ENCODE results near the gene C4orf36. TPM values are rescaled to one million over a fixed set of nuclear protein-coding genes. Genes with fewer than 3 reads are reported as not detected.
A peak's percentile ranks its signal among the peaks of the same experiment; 100 is the strongest.

C4orf36 gene, protein sequence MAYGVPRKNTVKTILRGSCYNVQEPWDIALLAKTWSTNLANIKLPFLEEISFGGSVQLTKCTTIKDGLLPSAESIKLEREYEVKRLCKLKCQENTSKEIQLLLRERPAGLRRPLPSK
- total RNA-seq (under 1 TPM in 1 of 2 experiments, not detected in 1; 0.70 TPM), polyA plus RNA-seq (not detected)

DNA sequence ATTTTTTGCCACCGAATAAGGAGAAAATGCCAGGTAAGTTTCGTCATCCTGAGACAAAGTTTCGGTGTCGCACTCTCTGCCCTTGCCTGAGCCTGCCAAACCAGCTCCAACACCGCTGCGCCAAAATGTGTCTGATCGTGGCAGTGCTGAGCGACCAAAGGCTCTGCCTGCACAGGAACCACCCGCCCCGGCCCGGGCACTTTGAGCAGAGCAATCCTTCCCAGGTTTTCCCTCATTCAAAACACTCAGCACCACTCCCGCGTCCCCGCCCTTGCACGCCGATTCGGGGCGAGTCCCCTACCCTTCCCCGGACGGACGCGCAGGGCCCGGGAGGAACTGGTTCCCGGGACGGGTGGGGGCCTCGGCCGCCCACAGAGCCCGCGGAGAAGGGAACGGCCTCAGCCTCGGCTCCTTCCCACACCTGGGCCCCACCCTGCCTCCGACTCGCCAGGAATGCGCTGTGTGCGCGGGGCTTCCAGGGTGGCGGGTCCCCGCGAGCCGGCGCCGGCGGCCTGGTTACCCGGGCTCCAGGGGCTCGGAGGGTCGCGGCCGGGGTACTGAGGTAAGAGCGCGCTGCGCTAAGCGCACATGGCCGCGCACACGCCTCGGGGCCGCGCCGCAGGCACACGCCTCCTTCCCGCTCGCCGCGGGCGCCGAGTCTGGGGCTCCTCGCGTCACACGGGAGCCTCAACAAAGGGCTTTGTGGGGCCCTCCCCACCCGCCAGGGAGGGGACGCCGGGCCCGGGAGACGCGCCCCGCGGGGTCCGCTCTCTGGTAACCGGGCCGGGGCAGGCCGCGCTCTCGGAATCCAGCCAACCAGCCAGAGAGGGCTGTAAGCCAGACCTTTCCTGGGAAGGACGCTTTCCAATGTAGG, at the start of gene C4orf36:
TSS of gene C4orf36 (minus strand) at position 661 of the 874 bp plus-strand sequence. CDS start 902 bp downstream, outside the sequence.
- H3K9me3 ChIP-seq (ENCODE audit: control insufficient read depth in 1 of 2, low read length in 2 of 2): no peaks in the 10 kb centered on the region
- H3K4me3 ChIP-seq (ENCODE audit: low read length in 2 of 2): peak within 1 kb of the TSS in 1 of 2 donors; percentile 40

DNA sequence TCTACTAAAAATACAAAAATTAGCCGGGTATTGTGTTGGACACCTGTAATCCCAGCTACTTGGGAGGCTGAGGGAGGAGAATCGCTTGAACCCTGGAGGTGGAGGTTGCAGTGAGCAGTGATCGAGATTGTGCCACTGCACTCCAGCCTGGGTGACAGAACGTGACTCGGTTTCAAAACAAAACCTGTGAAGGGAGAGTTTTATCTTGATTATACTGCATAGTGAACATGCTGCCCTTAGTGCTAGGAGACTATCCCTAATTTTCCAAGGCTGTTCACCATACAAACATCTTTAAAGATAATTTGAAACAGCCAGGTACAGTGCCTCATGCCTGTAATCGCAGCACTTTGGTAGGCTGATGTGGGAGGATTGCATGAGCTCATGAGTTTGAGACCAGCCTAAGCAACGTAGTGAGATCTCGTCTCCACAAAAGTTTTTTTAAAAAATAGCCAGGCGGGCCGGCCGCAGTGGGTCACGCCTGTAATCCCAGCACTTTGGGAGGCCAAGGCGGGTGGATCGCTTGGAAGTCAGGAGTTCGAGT, 48.8 kb upstream of the C4orf36 start:
- peaks cover 50 to 90% (median 72%) of the 10 kb centered on the region in 4 donors for H3K4me1 Mint-ChIP-seq
- intact Hi-C loops (cut with micrococcal nuclease): no loop called here
- Histone ChIP-seq H3K9me3 (ENCODE audit: control insufficient read depth in 1 of 2, low read length in 2 of 2) (no peaks in the 10 kb centered on the region), H3K36me3 (ENCODE audit: insufficient read depth, low read length) (no peaks in the 10 kb centered on the region), H3K27me3 (ENCODE audit: insufficient read depth, low read length) (no peaks in the 10 kb centered on the region), H3K27ac (ENCODE audit: low read depth, low read length) (no peak overlapping the region), H3K4me1 (ENCODE audit: insufficient read depth, low read length) (peaks cover 71% of the 10 kb centered on the region), H3K4me3 (ENCODE audit: low read length in 2 of 2) (no peak overlapping the region)
- no peaks in the 10 kb centered on the region for H3K9me3 Mint-ChIP-seq
- H3K36me3 Mint-ChIP-seq: peaks cover 2 to 4% of the 10 kb centered on the region in 2 donors
- H3K27ac Mint-ChIP-seq: peak overlapping the region in 4 of 7 donors; percentile 60 to 94 (median 82)
- ChIA-PET CTCF (ENCODE audit: partially characterized antibody) (interaction anchor here (1.2 to 2.0 kb wide), 2 partner anchors 11 to 155 kb away, joined by 3 to 5 read pairs; no protein-coding TSS in a partner anchor), POLR2A (ENCODE audit: partially characterized antibody) (interaction anchor here (11.3 kb wide), 1 partner anchor 67 kb away, joined by 376 read pairs; no protein-coding TSS in a partner anchor)
- H3K27me3 Mint-ChIP-seq: no peaks in the 10 kb centered on the region
- no peak for DNase-seq
- H3K4me3 Mint-ChIP-seq: peak overlapping the region in 2 of 8 donors; percentile 29 to 38

More for the DNA sequence above, at the start of gene C4orf36:
- Mint-ChIP-seq H3K9me3 (no peaks in the 10 kb centered on the region), H3K27me3 (peaks cover 10 to 14% of the 10 kb centered on the region in 2 donors), H3K4me3 (peak within 1 kb of the TSS; percentile 78 to 91 (median 87)), H3K4me1 (peaks cover 5 to 12% (median 8%) of the 10 kb centered on the region in 4 donors), H3K27ac (peak within 1 kb of the TSS in 4 of 7 donors; percentile 23 to 77 (median 45)), H3K36me3 (no peaks in the 10 kb centered on the region)
- Histone ChIP-seq H3K36me3 (ENCODE audit: insufficient read depth, low read length) (no peaks in the 10 kb centered on the region), H3K27me3 (ENCODE audit: insufficient read depth, low read length) (no peaks in the 10 kb centered on the region), H3K27ac (ENCODE audit: low read depth, low read length) (no peak within 1 kb of the TSS), H3K4me1 (ENCODE audit: insufficient read depth, low read length) (peaks cover 14% of the 10 kb centered on the region)
- POLR2A ChIA-PET (ENCODE audit: partially characterized antibody): no interaction called here
- DNase-seq: peak in 4 of 5 donors; percentile 22 to 34 (median 31)
- intact Hi-C loops (cut with micrococcal nuclease): no loop called here
- CTCF ChIA-PET (ENCODE audit: partially characterized antibody): interaction anchor here (0.9 to 5.4 kb wide), 5 partner anchors 11 to 394 kb away, joined by 3 to 114 read pairs (median 6); no protein-coding TSS in a partner anchor

- POLR2A ChIA-PET (ENCODE audit: partially characterized antibody): interaction anchor here (0.6 to 11.3 kb wide), 9 partner anchors 11 to 166 kb away, joined by 3 to 376 read pairs (median 3); no protein-coding TSS in a partner anchor
- Mint-ChIP-seq H3K27me3 (no peaks in the 10 kb centered on the region), H3K9me3 (no peaks in the 10 kb centered on the region), H3K27ac (peak overlapping the region; percentile 48 to 94 (median 90)), H3K4me1 (peaks cover 48 to 87% (median 68%) of the 10 kb centered on the region in 4 donors), H3K4me3 (peak overlapping the region; percentile 61 to 83 (median 72)), H3K36me3 (peaks cover 4 to 7% of the 10 kb centered on the region in 2 donors)
- peak in 4 of 5 donors; percentile 16 to 42 (median 20) for DNase-seq
- CTCF ChIA-PET (ENCODE audit: partially characterized antibody): interaction anchor here (0.7 to 6.6 kb wide), 9 partner anchors 12 to 156 kb away, joined by 3 to 99 read pairs (median 4); no protein-coding TSS in a partner anchor
- Histone ChIP-seq H3K36me3 (ENCODE audit: insufficient read depth, low read length) (no peaks in the 10 kb centered on the region), H3K9me3 (ENCODE audit: control insufficient read depth in 1 of 2, low read length in 2 of 2) (no peaks in the 10 kb centered on the region), H3K27me3 (ENCODE audit: insufficient read depth, low read length) (no peaks in the 10 kb centered on the region), H3K27ac (ENCODE audit: low read depth, low read length) (peak overlapping the region; percentile 28), H3K4me1 (ENCODE audit: insufficient read depth, low read length) (peaks cover 68% of the 10 kb centered on the region), H3K4me3 (ENCODE audit: low read length in 2 of 2) (no peak overlapping the region)
- intact Hi-C loops (cut with micrococcal nuclease): loop anchor here (2.0 to 5.0 kb wide), 2 partner anchors 15 to 1652 kb away; partner anchors contain the start of gene HERC3
Observed at GRCh38 chr4:86939729-86940575, 47.7 kb upstream of the C4orf36 start.

DNA sequence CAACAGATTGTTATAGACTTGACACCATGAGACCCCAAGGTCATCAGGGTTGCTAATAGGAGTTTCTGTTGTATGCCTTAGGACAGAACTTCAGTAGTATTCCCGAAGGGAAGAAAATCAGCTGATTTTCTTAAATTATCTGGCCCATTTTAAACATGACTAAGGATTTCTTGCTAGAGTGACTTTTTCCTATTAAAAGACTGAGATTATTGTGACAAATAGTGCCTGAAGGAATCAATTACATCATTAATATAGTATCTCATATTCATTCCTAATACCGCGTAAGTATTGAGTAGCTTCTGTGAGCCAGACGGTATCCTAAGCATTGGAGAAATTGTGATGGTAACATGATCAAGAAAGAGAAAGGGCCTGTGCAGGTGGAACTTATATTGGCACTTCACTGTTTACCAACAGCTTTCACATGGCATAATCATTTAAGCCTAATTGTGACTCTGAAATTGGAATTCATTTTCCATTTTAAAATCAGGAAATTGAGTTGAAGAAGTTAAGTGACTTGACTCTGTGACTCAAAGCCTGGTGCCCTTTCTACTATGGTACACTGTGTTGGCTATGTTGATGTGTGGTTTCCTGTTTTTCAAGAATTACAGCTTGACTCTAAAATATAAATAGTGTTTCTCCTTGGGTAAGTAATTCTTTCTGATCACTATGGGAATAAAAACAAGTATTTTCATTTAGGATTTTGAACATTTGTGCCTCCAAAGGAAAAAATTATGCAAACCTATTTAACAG, 46.7 kb upstream of the C4orf36 start:
- Histone ChIP-seq H3K27me3 (ENCODE audit: insufficient read depth, low read length) (no peaks in the 10 kb centered on the region), H3K4me3 (ENCODE audit: low read length in 2 of 2) (peak overlapping the region in 1 of 2 donors; percentile 0), H3K4me1 (ENCODE audit: insufficient read depth, low read length) (peaks cover 72% of the 10 kb centered on the region), H3K27ac (ENCODE audit: low read depth, low read length) (peak overlapping the region; percentile 15), H3K36me3 (ENCODE audit: insufficient read depth, low read length) (no peaks in the 10 kb centered on the region), H3K9me3 (ENCODE audit: control insufficient read depth in 1 of 2, low read length in 2 of 2) (no peaks in the 10 kb centered on the region)
- intact Hi-C loops (cut with micrococcal nuclease): loop anchor here (2.0 to 5.0 kb wide), 2 partner anchors 16 to 1653 kb away; partner anchors contain the start of gene HERC3
- Mint-ChIP-seq H3K27ac (peak overlapping the region; percentile 48 to 94 (median 90)), H3K4me1 (peaks cover 42 to 85% (median 65%) of the 10 kb centered on the region in 4 donors), H3K4me3 (peak overlapping the region; percentile 61 to 83 (median 72)), H3K9me3 (no peaks in the 10 kb centered on the region), H3K36me3 (peaks cover 0 to 10% of the 10 kb centered on the region in 2 donors), H3K27me3 (no peaks in the 10 kb centered on the region)
- DNase-seq: peak in 4 of 5 donors; percentile 14 to 50 (median 25)
- CTCF ChIA-PET (ENCODE audit: partially characterized antibody): interaction anchor here (0.7 to 8.3 kb wide), 10 partner anchors 11 to 154 kb away, joined by 3 to 118 read pairs (median 4); no protein-coding TSS in a partner anchor
- POLR2A ChIA-PET (ENCODE audit: partially characterized antibody): interaction anchor here (0.5 to 11.3 kb wide), 10 partner anchors 12 to 302 kb away, joined by 3 to 376 read pairs (median 3); no protein-coding TSS in a partner anchor

- Histone ChIP-seq H3K9me3 (ENCODE audit: control insufficient read depth in 1 of 2, low read length in 2 of 2) (no peaks in the 10 kb centered on the region), H3K27me3 (ENCODE audit: insufficient read depth, low read length) (no peaks in the 10 kb centered on the region), H3K36me3 (ENCODE audit: insufficient read depth, low read length) (no peaks in the 10 kb centered on the region), H3K27ac (ENCODE audit: low read depth, low read length) (peak overlapping the region; percentile 84), H3K4me1 (ENCODE audit: insufficient read depth, low read length) (peaks cover 59% of the 10 kb centered on the region), H3K4me3 (ENCODE audit: low read length in 2 of 2) (peak overlapping the region; percentile 70 to 74)
- Mint-ChIP-seq H3K4me3 (peak overlapping the region; percentile 86 to 97 (median 94)), H3K27ac (peak overlapping the region; percentile 94 to 98 (median 97)), H3K9me3 (no peaks in the 10 kb centered on the region), H3K4me1 (peaks cover 42 to 69% (median 53%) of the 10 kb centered on the region in 4 donors), H3K36me3 (peaks cover 0 to 10% of the 10 kb centered on the region in 2 donors), H3K27me3 (no peaks in the 10 kb centered on the region)
- DNase-seq: peak; percentile 75 to 90 (median 78)
- ChIA-PET CTCF (ENCODE audit: partially characterized antibody) (interaction anchor here (0.7 to 8.3 kb wide), 12 partner anchors 9 to 174 kb away, joined by 3 to 118 read pairs (median 8); no protein-coding TSS in a partner anchor), POLR2A (ENCODE audit: partially characterized antibody) (interaction anchor here (1.0 to 11.3 kb wide), 18 partner anchors 9 to 1521 kb away, joined by 3 to 376 read pairs (median 7); partner anchors contain the start of genes HERC5, HSD17B11 and PPM1K)
- intact Hi-C loops (cut with micrococcal nuclease): loop anchor here (1.0 to 5.0 kb wide), 6 partner anchors 70 to 1656 kb away; partner anchors contain the start of genes HERC3, HSD17B11 and KLHL8
Observed at GRCh38 chr4:86935853-86936733, 43.9 kb upstream of the C4orf36 start.

Measured in CD4-positive, alpha-beta memory T cell (primary cell).